SK-N-SH (cell line): Measurements from ENCODE around the gene WNT16.

ENCODE experiments used
- EP300 ChIP-seq, 2 experiments: IDR thresholded peaks; 2 replicates each; pipeline versions ENCODE4 v1.4.0 to v1.6.1; 2012; ENCODE audit warnings: borderline replicate concordance in 1 of 2, low read depth in 1 of 2, low read length in 1 of 2
- EZH2phosphoT487 ChIP-seq: fragments of 200-600 bp; sonication (generic); IDR thresholded peaks from 2 replicates; pipeline ENCODE4 v1.6.1; 2017; ENCODE audit warnings: low read depth, mixed run types, mild to moderate bottlenecking, antibody characterized with exemption, moderate library complexity, borderline replicate concordance
- FOXJ3 ChIP-seq: sonication (generic); formaldehyde crosslinking; IDR thresholded peaks from 2 replicates; pipeline ENCODE4 v1.5.1; 2020; ENCODE audit warnings: mild to moderate bottlenecking, missing genetic modification reagents
- RXRA ChIP-seq: IDR thresholded peaks from 2 replicates; pipeline ENCODE4 v1.4.0; 2012; ENCODE audit warnings: low read depth, mild to moderate bottlenecking, borderline replicate concordance
- TAF1 ChIP-seq: IDR thresholded peaks from 2 replicates; pipeline ENCODE4 v1.6.1; 2012; ENCODE audit warnings: low read depth, mild to moderate bottlenecking, low read length, moderate library complexity, borderline replicate concordance
- TCF12 ChIP-seq: IDR thresholded peaks from 2 replicates; pipeline ENCODE4 v1.4.0; 2012
- TF ChIP-seq, protein P1 (sequence below): IDR thresholded peaks from 2 replicates; pipeline ENCODE4 v1.4.0; 2012; ENCODE audit warnings: low read depth, borderline replicate concordance
- TF ChIP-seq, protein P2 (sequence below): IDR thresholded peaks from 2 replicates; pipeline ENCODE4 v1.4.0; 2012; ENCODE audit warnings: low read depth
- TF ChIP-seq, protein P3 (sequence below): fragments of 200-600 bp; sonication (generic); IDR thresholded peaks from 2 replicates; pipeline ENCODE4 v1.6.1; 2017; ENCODE audit warnings: antibody characterized with exemption, mild to moderate bottlenecking, moderate library complexity
- TF ChIP-seq, protein P4 (sequence below): fragments of 150-350 bp; IDR thresholded peaks from 2 replicates; pipeline ENCODE4 v1.6.1; 2017; ENCODE audit warnings: antibody characterized with exemption, low read length, low read depth, borderline replicate concordance

DNA sequence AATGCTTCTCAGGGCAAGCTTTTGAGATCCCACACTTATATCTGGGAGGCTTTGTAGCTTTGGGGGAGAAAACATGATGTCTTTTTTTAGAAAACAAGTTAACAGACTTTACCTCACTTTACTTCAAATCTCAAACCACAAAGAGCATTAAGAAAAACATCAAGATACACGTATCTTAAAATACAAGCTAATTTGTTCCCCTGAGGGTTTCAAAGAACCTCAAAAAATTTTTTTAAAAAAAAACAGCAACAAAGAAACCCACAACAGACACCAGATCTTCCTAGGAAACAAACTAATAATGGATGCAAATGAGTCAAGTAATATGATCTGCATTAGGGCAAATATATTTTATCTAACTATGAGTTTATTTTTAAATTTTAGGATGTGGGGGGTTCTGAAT lies 42.6 kb downstream of the WNT16 start:
- TF ChIP-seq, protein P1, sequence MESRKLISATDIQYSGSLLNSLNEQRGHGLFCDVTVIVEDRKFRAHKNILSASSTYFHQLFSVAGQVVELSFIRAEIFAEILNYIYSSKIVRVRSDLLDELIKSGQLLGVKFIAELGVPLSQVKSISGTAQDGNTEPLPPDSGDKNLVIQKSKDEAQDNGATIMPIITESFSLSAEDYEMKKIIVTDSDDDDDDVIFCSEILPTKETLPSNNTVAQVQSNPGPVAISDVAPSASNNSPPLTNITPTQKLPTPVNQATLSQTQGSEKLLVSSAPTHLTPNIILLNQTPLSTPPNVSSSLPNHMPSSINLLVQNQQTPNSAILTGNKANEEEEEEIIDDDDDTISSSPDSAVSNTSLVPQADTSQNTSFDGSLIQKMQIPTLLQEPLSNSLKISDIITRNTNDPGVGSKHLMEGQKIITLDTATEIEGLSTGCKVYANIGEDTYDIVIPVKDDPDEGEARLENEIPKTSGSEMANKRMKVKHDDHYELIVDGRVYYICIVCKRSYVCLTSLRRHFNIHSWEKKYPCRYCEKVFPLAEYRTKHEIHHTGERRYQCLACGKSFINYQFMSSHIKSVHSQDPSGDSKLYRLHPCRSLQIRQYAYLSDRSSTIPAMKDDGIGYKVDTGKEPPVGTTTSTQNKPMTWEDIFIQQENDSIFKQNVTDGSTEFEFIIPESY, result no peak
- TF ChIP-seq, protein P2, sequence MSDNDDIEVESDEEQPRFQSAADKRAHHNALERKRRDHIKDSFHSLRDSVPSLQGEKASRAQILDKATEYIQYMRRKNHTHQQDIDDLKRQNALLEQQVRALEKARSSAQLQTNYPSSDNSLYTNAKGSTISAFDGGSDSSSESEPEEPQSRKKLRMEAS, result no peak
- no peak for TF ChIP-seq FOXJ3 (CRISPR knock-in tag)
- no peak for TF ChIP-seq TCF12
- TF ChIP-seq, protein P3, sequence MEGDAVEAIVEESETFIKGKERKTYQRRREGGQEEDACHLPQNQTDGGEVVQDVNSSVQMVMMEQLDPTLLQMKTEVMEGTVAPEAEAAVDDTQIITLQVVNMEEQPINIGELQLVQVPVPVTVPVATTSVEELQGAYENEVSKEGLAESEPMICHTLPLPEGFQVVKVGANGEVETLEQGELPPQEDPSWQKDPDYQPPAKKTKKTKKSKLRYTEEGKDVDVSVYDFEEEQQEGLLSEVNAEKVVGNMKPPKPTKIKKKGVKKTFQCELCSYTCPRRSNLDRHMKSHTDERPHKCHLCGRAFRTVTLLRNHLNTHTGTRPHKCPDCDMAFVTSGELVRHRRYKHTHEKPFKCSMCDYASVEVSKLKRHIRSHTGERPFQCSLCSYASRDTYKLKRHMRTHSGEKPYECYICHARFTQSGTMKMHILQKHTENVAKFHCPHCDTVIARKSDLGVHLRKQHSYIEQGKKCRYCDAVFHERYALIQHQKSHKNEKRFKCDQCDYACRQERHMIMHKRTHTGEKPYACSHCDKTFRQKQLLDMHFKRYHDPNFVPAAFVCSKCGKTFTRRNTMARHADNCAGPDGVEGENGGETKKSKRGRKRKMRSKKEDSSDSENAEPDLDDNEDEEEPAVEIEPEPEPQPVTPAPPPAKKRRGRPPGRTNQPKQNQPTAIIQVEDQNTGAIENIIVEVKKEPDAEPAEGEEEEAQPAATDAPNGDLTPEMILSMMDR, result no peak
- no peak for TF ChIP-seq TAF1
- TF ChIP-seq EP300 (IDR thresholded peaks at IDR 0.05; ENCODE audit: borderline replicate concordance in 1 of 2, low read depth in 1 of 2, low read length in 1 of 2), result no peak
- TF ChIP-seq EZH2phosphoT487, result no peak
- TF ChIP-seq, protein P4, sequence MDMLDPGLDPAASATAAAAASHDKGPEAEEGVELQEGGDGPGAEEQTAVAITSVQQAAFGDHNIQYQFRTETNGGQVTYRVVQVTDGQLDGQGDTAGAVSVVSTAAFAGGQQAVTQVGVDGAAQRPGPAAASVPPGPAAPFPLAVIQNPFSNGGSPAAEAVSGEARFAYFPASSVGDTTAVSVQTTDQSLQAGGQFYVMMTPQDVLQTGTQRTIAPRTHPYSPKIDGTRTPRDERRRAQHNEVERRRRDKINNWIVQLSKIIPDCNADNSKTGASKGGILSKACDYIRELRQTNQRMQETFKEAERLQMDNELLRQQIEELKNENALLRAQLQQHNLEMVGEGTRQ, result no peak
- no peak for TF ChIP-seq RXRA
